Upper lobe of right lung (tissue), 1 donor: ENCODE results near the gene ST8SIA6. TPM values are rescaled to one million over a fixed set of nuclear protein-coding genes. Genes with fewer than 3 reads are reported as not detected.

ENCODE experiments used
- ATAC-seq: fragments of 200-7000 bp; cut with Tn5 transposase; one replicate; pipeline ENCODE4 v1.9.1; 2020; ENCODE audit warnings: mild to moderate bottlenecking, moderate library complexity
- DNase-seq: peaks from one replicate; pipeline ENCODE4 v3.0.0-alpha.2; 2020
- H3K27ac ChIP-seq: fragments of 200-600 bp; one replicate; pipeline ENCODE4 v1.8.0; 2022
- H3K27me3 ChIP-seq: fragments of 200-600 bp; one replicate; pipeline ENCODE4 v1.8.0; 2022; ENCODE audit warnings: mild to moderate bottlenecking
- H3K36me3 ChIP-seq: fragments of 200-600 bp; one replicate; pipeline ENCODE4 v1.8.0; 2022
- H3K4me1 ChIP-seq: fragments of 200-600 bp; one replicate; pipeline ENCODE4 v1.8.0; 2022
- H3K4me3 ChIP-seq: fragments of 200-600 bp; one replicate; pipeline ENCODE4 v1.8.0; 2022; ENCODE audit warnings: mild to moderate bottlenecking
- H3K9me3 ChIP-seq: fragments of 200-600 bp; one replicate; pipeline ENCODE4 v1.8.0; 2022
- intact Hi-C: fragments of 100-400 bp; cut with DNase I; formaldehyde crosslinking; loops from one replicate; pipeline ENCODE4 v1.11.0; 2022
- total RNA-seq: library from RNA; stranded (reverse); fragmentation: NEBNext Ultra II Directional; extraction: Animal tissue kit (Norgen Biotek cat#: 25700); gene quantifications from one replicate; pipeline ENCODE4 v1.2.1, GENCODE V29; 2021
- TF ChIP-seq, protein P1 (sequence below): fragments of 200-600 bp; IDR thresholded peaks from one replicate; pipeline ENCODE4 v1.8.0; 2022; ENCODE audit warnings: antibody characterized with exemption
- donor health status: DM: no; HTN: yes; CAD: no; lungs with severe emphysema.

ST8SIA6 gene
- total RNA-seq, 1 donor from 2014 or later = 13.9 TPM

DNA sequence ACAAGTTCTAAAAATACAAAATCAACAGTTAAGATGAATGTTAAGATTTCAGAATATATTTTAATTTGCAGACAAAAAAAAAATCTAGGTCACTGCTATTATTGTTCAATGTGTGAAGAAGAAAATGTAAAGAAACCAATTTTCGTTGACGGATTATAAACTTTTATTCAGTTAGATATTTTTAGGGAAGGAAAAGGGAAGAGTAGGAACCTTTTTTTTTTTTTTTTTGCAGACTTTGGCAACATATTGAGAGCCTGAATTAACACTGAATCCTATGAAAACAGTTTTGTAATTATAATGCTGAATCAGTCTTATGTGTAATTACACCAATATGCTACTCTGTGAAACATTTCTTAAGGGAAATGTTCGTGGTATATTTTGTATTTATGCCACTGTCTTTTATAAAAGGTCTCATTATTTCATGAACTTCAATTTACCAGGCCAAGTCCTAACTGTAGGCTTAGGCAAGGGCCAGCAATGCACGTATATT lies 106.3 kb downstream of the ST8SIA6 start:
- no peak overlapping the region for H3K27ac ChIP-seq
- H3K4me1 ChIP-seq = no peaks in the 10 kb centered on the region
- H3K36me3 ChIP-seq = no peaks in the 10 kb centered on the region
- no peaks in the 10 kb centered on the region for H3K9me3 ChIP-seq
- TF ChIP-seq, protein P1, sequence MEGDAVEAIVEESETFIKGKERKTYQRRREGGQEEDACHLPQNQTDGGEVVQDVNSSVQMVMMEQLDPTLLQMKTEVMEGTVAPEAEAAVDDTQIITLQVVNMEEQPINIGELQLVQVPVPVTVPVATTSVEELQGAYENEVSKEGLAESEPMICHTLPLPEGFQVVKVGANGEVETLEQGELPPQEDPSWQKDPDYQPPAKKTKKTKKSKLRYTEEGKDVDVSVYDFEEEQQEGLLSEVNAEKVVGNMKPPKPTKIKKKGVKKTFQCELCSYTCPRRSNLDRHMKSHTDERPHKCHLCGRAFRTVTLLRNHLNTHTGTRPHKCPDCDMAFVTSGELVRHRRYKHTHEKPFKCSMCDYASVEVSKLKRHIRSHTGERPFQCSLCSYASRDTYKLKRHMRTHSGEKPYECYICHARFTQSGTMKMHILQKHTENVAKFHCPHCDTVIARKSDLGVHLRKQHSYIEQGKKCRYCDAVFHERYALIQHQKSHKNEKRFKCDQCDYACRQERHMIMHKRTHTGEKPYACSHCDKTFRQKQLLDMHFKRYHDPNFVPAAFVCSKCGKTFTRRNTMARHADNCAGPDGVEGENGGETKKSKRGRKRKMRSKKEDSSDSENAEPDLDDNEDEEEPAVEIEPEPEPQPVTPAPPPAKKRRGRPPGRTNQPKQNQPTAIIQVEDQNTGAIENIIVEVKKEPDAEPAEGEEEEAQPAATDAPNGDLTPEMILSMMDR = no peak
- DNase-seq (no peak), ATAC-seq (no peak)
- H3K4me3 ChIP-seq = no peak overlapping the region
- intact Hi-C loops = no loop called here
- H3K27me3 ChIP-seq = no peaks in the 10 kb centered on the region

DNA sequence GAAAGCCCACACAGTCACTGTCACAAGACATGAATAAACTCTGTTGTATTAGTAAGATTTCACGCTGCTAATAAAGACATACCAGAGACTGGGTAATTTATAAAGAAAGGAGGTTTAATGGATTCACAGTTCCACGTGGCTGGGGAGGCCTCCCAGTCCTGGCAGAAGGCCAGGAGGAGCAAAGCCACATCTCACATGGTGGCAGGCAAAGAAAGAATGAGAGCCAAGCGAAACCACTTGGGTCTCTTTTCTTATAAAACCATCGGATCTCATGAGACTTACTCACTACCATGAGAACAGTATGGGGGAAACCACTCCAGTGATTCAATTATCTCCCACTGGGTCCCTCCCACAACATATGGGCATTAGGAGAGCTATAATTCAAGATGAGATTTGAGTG lies 110.2 kb downstream of the ST8SIA6 start:
- DNase-seq (no peak), ATAC-seq (no peak)
- H3K4me3 ChIP-seq = no peak overlapping the region
- no peak overlapping the region for H3K27ac ChIP-seq
- H3K9me3 ChIP-seq = peaks cover 7% of the 10 kb centered on the region
- H3K27me3 ChIP-seq = no peaks in the 10 kb centered on the region
- intact Hi-C loops = no loop called here
- no peaks in the 10 kb centered on the region for H3K36me3 ChIP-seq
- no peaks in the 10 kb centered on the region for H3K4me1 ChIP-seq
- TF ChIP-seq, protein P1 = no peak

DNA sequence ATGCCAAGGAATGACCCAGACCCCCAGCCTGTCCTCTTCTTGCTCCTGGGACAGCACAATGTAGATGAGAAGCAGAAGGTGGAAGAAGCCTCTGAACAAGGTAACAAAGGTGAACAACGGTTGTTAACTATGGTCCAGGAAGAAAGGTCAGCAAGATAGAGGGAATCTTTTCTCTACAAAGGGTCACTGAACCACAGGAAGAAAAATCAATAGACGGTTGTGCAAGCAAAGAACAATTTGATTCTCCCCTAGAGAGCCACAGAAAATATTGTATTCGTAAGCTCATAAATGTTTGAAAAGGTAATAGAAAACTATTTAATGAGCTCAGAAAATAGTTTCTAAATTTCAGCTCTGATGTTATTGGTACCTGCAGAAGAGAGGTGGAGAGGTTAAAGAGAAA lies 111.3 kb downstream of the ST8SIA6 start:
- no peaks in the 10 kb centered on the region for H3K27me3 ChIP-seq
- H3K9me3 ChIP-seq = peaks cover 7% of the 10 kb centered on the region
- no peak overlapping the region for H3K4me3 ChIP-seq
- no peaks in the 10 kb centered on the region for H3K36me3 ChIP-seq
- no peaks in the 10 kb centered on the region for H3K4me1 ChIP-seq
- DNase-seq = no peak
- no peak overlapping the region for H3K27ac ChIP-seq
- ATAC-seq = no peak
- TF ChIP-seq, protein P1 = no peak
- intact Hi-C loops = no loop called here

DNA sequence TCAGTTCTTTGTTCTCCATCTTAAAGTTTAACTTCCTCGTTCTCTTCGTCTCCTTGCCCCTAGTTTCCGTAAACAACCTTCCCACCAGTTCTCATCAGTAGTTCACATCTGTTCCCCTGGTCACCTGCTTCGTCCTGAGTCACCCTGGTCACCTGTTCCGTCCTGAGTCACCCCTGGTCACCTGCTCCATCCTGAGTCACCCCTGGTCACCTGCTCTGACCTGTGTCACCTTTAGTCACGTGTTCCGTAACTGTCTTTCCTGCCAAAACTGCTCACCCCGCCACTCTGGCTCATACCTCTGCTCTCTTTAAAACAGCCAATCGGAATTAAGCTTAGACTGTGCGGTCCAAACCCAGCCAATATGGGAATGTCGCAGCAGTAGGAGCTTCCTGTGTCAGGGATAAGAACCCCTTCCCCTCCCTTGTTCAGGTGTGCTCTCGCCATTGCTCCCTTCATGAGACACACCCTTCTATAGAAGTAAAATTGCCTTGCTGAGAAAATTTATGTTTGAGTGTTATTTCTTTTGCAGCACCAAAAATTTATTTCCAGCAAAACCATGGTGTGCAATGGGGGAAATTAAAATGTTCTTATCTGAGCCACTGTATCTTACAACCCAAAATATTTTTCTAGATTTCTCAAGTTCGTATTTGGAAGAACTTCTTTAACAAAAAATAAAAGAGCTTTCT lies 114.1 kb downstream of the ST8SIA6 start:
- intact Hi-C loops = no loop called here

DNA sequence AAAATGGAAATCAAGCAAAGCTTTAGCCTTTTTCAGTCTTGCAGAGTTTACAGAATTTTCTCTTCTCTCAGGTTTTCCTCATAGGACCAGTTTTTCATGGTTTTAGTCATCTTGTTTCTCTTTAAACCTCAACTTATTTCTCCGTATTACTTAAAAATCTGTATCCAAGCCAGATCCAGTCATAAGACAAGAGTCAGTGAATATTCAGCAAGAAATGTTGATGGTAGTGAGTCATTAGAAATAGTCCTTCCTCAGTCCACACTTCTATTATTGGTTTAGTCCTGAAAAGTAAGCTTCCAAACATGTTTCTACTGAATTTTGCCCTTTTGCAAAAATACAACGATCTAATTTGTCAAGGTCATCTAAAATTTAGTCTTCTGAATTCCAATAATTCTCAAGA lies 119.3 kb downstream of the ST8SIA6 start:
- TF ChIP-seq, protein P1 = no peak
- intact Hi-C loops = no loop called here
- ATAC-seq (no peak), DNase-seq (no peak)
- Histone ChIP-seq H3K27me3 (no peaks in the 10 kb centered on the region), H3K27ac (no peak overlapping the region), H3K4me3 (no peak overlapping the region), H3K9me3 (no peaks in the 10 kb centered on the region), H3K36me3 (no peaks in the 10 kb centered on the region), H3K4me1 (no peaks in the 10 kb centered on the region)

More for the DNA sequence above, 114.1 kb downstream of the ST8SIA6 start:
- Histone ChIP-seq H3K36me3 (no peaks in the 10 kb centered on the region), H3K27me3 (no peaks in the 10 kb centered on the region), H3K9me3 (peaks cover 7% of the 10 kb centered on the region), H3K4me3 (no peak overlapping the region), H3K4me1 (no peaks in the 10 kb centered on the region), H3K27ac (no peak overlapping the region)
- ATAC-seq (no peak), DNase-seq (no peak)
- TF ChIP-seq, protein P1 = no peak
